Measurements from ENCODE around the gene DNAAF9.

Gene DNAAF9

GRCh38 chr20:3364323-3365013 is 43.0 kb downstream of the DNAAF9 start:
- no peak for DNase-seq

- no peak for DNase-seq
Measured at GRCh38 chr20:3360752-3361151, 46.7 kb downstream of the DNAAF9 start.

- DNase-seq: no peak
Measured at GRCh38 chr20:3358676-3359340, 48.7 kb downstream of the DNAAF9 start.
